Measurements from ENCODE around the gene MAP1LC3B. TPM values are rescaled to one million over a fixed set of nuclear protein-coding genes. Genes with fewer than 3 reads are reported as not detected.

The MAP1LC3B gene
- total RNA-seq, 1 donor from 2014 or later: 134 TPM

GRCh38 chr16:87441886-87442580 is 49.9 kb downstream of the MAP1LC3B start:
- ATAC-seq: no peak
- DNase-seq: no peak
- intact Hi-C loops (cut with micrococcal nuclease): no loop called here

- intact Hi-C loops (cut with micrococcal nuclease): no loop called here
- ATAC-seq: no peak
- no peak for DNase-seq
Measured at GRCh38 chr16:87442581-87442966, 50.4 kb downstream of the MAP1LC3B start.

GRCh38 chr16:87443016-87443415 is 50.9 kb downstream of the MAP1LC3B start:
- intact Hi-C loops (cut with micrococcal nuclease): no loop called here
- ATAC-seq: no peak
- DNase-seq: no peak

- no peak for DNase-seq
- no peak for ATAC-seq
- intact Hi-C loops (cut with micrococcal nuclease): no loop called here
Measured at GRCh38 chr16:87443964-87444363, 51.8 kb downstream of the MAP1LC3B start.

GRCh38 chr16:87445486-87445885 is 53.4 kb downstream of the MAP1LC3B start:
- intact Hi-C loops (cut with micrococcal nuclease): no loop called here
- ATAC-seq (no peak), DNase-seq (no peak)

GRCh38 chr16:87446479-87446878 is 54.3 kb downstream of the MAP1LC3B start:
- ATAC-seq (no peak), DNase-seq (no peak)
- intact Hi-C loops (cut with micrococcal nuclease): no loop called here

GRCh38 chr16:87447323-87447722 is 55.2 kb downstream of the MAP1LC3B start:
- no peak for DNase-seq
- intact Hi-C loops (cut with micrococcal nuclease): no loop called here
- no peak for ATAC-seq

GRCh38 chr16:87448866-87449265 is 56.7 kb downstream of the MAP1LC3B start:
- ATAC-seq (no peak), DNase-seq (no peak)
- intact Hi-C loops (cut with micrococcal nuclease): no loop called here

GRCh38 chr16:87451563-87452210 is 59.6 kb downstream of the MAP1LC3B start:
- intact Hi-C loops (cut with micrococcal nuclease): no loop called here
- peak; percentile 18 for ATAC-seq
- DNase-seq: no peak

GRCh38 chr16:87453326-87453725 is 61.2 kb downstream of the MAP1LC3B start:
- intact Hi-C loops (cut with micrococcal nuclease): no loop called here
- ATAC-seq: no peak
- DNase-seq: no peak

Other genes with a start within 250 kb of the MAP1LC3B start
- 2.6 TPM for gene C16orf95, start 74.9 kb upstream of the MAP1LC3B start, total RNA-seq
- gene FBXO31, start 8.6 kb upstream of the MAP1LC3B start, total RNA-seq: 71.7 TPM
- 16.7 TPM for gene ZCCHC14, start 100.7 kb downstream of the MAP1LC3B start, total RNA-seq
- 0.12 TPM for gene JPH3, start 210.2 kb downstream of the MAP1LC3B start, total RNA-seq